NCI-H2196 (cell line): ENCODE measurements around the gene ANKUB1.

ENCODE experiments used
- DNase-seq: peaks from one replicate; lab custom pipeline; 2025; ENCODE audit not compliant: unreplicated experiment; lab: John Stamatoyannopoulos, UW

The ANKUB1 gene

GRCh38 chr3:149713730-149714654, 78.4 kb downstream of the ANKUB1 start:
- no peak for DNase-seq
